SK-MEL-5 (cell line): ENCODE results near the gene PRKD2. TPM values are rescaled to one million over a fixed set of nuclear protein-coding genes. Genes with fewer than 3 reads are reported as not detected.
A peak's percentile ranks its signal among the peaks of the same experiment; 100 is the strongest.

Source experiments
- DNase-seq: peaks from one replicate; pipeline ENCODE4 v3.0.0-alpha.2; 2016; ENCODE audit warnings: low read depth, low spot score
- in situ Hi-C: cut with HindIII; loops from 2 replicates; pipeline ENCODE4 v1.10.0; 2016; ENCODE audit warnings: low sequenced_read_pairs, high pct_unique_total_duplicates, low pct_unique_long_range_greater_than_20kb
- total RNA-seq: library from RNA; depleted of rRNA; stranded (reverse); fragments of >200 nt; shearing (Covaris generic); gene quantifications from 2 replicates; pipeline ENCODE4 v1.2.3, GENCODE V29; 2014

The PRKD2 gene
- total RNA-seq, 1 experiment from 2014 or later, result 3.2 TPM

DNA sequence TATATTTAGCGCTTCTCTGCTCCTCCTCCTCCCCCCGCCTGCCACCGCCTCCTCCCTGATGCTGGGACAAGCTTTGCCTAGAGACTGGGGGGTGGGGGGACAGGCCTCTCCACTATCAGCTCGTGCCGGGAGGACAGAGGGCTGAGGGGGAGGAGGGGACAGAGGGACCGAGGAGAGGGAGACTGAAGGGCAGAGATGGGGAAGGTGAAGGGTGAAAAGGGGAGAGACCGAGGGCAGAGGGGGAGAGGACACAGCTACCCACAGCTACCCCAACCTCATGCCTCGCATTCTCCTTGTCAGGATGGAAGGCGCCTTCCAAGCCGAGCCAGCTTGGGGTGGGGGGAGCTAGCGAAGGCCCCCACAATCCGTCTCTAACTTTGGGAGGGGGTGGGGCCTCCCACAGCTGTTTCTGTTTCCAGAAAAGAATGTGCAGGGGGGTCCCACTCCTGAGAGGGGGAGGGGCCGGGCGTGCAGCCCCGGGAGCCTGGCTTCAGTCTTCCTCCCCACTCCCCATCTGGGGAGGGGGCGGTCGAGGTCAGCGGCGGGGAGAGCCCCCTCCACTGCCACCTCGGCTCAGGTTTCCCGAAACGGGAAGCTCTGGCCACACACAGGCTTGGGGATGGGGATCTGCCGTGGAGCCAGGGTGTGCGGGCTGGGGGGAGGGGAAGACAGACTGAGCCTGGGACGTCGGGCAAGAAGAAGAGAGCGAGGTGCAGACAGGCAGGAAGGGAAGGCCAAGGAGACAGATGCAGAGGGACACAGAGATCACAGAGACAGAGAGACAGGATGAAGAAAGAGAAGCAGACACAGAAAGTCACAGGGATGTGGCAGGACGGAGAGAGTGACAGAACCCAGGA lies 57.5 kb downstream of the PRKD2 start:
- in situ Hi-C loops, result no loop called here
- DNase-seq, result no peak

DNA sequence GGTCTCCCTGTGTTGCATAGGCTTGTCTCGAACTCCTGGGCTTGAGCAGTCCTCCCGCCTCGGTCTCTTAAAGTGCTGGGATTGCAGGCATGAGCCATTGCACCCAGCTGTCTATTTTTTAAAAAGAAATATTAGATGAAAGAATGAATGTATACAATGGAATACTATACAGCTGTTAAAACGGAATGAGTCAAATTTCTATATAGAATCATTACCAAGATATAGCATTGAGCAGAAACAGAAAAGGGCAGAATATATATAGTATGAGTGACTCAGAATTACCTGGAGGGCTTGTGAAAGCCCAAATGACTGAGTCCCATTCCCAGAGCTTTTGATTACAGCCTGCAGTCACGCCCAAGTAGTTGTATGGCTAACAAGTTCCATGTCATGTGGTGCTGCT lies 60.4 kb downstream of the PRKD2 start:
- in situ Hi-C loops, result no loop called here
- DNase-seq, result no peak

DNA sequence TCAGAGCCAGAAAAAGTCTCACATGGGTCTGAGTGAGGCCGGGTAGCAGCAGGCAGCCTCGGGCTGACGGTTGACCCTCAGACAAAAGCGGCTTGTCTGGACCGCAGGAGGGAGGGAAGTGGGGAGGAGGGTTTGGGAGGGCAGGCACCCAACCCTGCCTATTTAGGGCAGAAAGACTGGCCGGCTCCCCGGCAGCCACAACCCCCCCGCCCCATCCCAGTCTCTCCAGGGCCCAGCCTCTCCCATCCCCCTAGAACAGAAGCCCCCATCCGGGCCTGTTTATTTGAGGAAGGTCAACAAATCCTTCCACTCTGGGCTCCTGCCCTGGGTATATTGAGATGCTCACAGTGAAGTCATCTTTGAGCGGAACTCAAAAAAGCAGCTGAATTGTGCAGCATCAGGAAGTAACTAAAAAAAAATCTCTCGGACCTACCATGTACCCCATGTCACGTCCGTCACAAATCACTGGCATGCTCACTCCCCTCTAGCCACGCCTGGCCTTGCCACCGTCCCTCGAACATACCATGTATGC lies 62.2 kb downstream of the PRKD2 start:
- DNase-seq, result peak; percentile 85
- in situ Hi-C loops, result no loop called here

DNA sequence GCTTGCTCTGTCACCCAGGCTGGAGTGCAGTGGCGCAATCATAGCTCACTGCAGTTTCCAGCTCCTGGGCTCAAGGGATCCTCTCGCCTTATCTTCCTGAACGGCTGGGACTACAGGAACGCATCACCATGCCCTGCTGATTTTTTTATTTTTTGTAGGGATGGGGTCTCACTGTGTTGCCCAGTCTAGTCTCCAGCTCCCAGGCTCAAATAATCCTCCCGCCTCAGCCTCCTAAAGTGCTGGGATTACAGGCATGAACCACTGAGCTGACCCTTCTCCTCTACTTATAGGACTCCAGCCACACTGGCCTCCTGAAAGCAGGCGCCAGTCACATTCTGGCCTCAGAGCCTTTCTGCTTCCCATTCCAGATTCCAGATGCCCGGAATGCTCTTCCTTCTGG lies 66.5 kb downstream of the PRKD2 start:
- in situ Hi-C loops, result no loop called here

DNA sequence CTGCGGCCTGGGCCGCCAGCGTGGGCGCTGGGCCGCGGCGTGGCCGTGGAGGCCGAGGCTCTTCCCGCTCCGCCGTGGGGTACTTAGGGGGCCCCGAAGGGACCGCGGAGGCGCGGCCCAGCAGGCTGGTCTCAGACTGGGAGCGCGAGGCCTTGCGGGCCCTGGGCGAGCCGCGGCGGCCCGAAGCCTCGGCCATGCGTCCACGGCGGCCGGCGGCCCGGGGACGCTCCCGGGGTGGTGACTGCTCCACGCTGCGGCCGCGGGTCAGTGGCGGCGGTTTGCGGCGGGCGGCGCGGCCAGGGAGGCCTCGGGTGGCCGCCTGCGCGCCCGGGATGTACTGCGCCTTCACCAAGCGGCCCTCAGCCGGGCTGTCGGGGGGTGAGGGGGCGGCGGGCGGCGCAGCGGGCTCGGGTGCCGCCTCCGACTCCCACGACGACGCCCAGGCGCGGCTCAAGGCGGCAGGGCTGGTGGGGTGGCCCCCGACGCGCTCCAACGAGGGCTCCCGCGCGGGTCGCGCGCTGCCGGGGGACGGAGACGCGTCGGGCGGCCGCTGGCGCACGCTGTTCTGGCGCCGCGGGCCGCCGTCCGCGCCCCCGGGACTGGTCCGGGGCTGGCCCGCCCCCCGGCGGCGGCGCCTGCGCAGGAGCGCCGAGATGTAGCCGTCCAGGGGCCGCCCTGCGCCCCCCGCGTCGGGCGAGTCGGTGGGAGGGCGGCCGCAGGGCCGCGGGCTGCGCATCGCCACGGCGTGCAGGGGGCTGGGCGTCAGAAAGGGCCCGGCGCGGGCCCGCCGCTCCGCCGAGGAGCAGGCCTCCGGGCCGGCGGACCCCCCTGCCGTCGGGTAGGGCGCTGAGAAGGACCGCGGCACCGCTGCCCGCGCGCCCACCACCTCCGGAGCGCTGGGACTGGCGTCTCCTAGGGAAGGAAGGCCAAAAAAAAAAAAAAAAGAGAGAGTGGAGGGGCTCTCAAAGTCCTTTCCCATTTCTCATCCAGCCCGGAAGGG lies 67.7 kb downstream of the PRKD2 start:
- in situ Hi-C loops, result no loop called here
- no peak for DNase-seq

More for the DNA sequence above, 66.5 kb downstream of the PRKD2 start:
- no peak for DNase-seq

DNA sequence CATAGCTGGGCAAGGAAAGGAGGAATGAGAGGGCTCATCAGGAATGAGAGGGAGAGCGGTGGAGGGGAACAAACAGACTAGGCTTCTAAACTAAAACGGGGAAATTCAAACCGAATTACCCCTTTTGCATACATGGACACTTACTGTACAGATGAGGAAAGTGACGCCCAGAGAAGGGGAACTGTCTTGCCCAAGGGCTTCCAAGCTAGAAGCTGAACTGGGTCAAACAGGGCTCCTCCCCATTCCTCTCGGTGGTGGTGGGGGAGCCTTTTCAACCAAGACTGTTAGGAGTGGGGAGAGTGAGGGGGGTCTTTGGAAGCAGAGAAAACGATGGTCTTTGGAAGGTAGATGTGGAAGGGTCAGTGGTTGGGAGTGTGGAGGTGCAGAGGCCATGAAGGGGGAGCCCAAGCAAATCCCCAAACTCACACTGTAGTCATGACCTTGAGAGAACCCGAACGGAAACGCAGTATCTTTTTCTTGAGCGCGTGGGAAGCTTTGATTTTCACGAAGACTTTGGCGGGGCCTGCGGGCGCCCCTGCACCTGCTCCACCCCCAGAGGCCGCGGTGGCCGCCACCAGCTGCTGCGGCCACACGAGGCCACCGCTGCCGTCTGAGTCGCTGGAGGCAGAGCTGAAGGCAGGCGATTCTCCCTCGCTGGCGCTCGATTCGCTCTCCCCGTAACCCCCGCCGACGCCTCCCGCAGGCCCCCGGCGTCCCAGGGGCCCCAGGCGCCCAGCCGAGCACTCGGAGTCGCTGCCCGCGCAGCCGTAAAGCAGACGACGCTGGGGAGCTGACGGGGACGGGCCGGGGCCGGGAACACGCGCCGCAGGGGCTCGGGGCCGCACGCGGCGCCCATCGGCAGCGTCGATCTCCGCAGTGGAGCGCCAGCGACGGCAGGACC lies 68.6 kb downstream of the PRKD2 start:
- in situ Hi-C loops, result no loop called here
- DNase-seq, result no peak

DNA sequence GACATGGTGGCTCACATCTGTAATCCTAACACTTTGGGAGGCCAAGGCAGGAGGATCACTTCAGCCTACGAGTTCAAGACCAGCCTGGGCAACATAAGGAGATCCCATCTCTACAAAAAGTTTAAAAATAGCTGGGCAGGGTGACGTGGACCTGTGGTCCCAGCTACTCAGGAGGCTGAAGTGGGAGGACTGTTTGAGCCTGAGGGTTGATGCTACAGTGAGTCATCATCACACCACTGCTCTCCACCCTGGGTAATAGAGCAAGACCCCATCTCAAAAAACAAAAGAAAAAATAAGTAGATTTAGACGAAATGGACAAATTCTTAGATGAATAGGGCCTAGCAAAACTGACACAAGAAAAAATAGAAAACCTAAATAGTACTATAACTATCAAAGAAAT lies 70.5 kb downstream of the PRKD2 start:
- no peak for DNase-seq
- in situ Hi-C loops, result no loop called here

DNA sequence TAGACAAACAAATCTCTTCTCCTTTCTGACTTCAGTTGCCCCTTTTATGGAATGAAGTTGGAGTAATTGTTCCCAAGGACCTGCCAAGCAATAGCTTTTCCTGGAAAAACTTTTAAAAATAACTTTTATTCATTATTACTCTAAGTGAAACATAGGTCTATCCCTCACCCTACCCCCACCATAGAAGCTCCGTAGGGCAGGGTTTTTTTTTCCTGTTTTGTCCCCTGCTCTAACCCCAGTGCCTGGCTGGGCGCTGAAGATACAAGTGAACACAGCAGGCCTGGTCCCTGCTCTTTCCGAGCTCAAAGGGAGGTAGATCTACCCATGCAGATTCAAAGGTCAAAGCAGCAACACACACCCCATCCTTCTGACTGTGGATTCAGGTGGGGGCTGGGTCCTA lies 72.2 kb downstream of the PRKD2 start:
- no peak for DNase-seq
- in situ Hi-C loops, result no loop called here

DNA sequence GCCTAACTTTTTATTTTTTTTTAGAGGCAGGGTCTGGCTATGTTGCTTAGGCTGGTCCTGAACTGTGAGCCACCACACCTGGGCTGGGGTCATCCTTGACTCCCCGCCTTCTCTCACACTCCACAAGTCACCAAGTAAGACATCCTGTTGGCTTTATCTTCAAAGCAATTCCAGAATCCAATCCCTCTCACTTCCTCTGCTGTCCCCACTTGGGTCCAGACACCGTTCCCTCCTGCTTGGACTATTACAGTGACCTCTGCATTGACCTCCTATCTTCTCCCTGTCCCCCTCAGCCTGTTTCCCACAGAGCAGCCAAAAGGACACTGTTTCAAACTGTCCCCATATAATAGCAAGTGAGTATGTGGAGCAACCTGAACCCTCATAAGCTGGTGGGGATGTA lies 76.3 kb downstream of the PRKD2 start:
- in situ Hi-C loops, result no loop called here
- DNase-seq, result no peak

DNA sequence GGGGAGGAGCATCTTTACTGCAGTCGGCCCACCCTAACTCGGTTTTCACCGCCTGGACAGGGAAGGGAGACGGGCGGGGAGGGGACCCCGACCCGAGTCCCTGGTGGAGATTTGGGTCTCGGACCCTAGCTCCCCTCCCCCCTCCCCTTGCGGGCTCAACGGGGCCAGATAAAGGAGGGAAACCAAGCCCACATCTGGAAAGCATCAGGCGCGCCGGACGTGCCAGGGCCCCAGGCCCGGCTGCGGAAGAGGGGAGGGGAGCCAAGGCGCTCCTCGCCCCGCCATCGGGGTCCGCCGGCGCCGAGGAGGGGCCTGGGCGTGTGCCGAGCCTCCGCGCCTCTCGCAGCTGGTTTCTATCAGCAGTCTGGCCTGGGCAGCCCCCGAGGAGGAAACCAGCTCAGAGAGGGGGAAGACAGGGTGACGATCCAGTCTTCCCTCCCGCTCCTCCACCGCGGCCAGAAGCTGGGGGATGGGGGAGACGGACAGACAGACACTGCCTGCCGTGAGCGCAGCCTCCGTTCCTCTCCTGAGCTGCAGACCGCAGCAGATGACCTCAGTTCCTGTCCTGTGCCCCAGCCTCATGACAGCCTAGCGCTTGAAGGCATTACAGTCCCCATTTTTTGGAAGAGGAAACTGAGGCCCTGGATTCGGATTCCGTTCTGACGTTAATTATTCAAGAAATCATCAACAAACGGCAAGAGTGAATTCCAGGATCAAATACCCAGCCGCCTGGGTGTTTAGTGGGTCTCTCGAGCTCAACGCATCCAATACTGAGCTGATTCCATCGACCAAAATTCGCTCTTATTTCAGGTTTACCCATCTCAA lies 77.3 kb downstream of the PRKD2 start:
- in situ Hi-C loops, result no loop called here

DNA sequence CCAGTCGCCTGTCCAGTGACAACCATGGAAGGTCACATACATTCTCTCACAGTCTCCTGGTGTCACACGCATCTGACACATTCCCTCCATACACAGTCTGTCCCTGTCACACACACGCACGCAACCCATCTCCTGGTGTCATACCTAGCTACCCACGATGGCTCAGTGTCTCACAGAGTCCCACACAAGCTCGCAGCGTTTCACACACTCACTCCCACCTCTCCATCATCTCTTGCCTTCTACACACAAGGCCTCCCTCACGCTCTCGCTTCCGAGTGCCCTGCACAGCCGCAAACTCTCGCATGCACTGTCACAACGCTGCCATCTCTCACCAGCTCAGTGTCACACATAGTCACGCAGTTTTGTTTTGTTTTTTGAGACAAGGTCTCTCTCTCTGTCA lies 79.7 kb downstream of the PRKD2 start:
- in situ Hi-C loops, result no loop called here
- no peak for DNase-seq

More for the DNA sequence above, 77.3 kb downstream of the PRKD2 start:
- DNase-seq, result peak; percentile 46

DNA sequence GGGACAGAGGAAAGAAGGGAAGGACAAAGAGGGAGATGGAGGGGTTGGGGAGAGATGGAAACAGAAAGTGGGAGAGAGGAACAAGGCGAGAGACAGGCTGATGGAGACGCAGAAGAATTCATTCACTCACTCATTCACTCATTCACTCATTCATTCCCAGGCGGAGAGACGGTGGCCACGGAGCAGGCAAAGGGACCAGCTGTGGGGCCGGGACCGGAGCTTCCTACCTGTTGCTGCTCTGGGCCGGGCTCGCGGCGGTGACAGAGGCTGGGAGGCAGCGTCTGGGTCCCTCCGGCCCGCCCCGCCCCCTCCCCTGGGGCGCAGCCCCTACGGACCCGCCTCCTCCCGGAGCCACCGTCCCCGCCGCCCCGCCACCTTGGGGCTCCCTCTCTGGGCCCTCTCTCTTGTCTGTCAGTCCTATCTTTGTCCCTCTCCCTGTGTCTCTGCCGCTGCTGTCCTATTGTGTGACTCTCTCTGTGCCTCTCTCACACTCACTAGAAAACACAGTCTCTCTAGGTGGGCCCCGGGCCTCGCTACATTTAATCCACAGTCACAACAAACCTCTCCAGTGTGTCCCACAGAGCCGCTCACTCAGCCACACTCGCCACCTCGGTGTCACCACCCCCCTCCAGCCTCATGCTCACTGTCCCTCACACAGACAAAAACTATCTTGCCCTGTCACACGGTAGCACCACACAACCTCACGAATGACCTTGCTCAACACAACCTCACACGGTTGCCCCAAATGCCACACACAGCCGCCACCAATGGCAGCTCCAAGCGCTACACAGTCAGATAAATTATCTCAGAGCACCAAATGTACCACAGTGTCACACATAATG lies 80.8 kb downstream of the PRKD2 start, which contains the start of gene GNG8:
Gene GNG8 (minus strand): TSS at position 283 of the 842 bp plus-strand sequence. CDS start 1,520 bp downstream, outside the sequence.
- in situ Hi-C loops, result no loop called here
- no peak for DNase-seq

DNA sequence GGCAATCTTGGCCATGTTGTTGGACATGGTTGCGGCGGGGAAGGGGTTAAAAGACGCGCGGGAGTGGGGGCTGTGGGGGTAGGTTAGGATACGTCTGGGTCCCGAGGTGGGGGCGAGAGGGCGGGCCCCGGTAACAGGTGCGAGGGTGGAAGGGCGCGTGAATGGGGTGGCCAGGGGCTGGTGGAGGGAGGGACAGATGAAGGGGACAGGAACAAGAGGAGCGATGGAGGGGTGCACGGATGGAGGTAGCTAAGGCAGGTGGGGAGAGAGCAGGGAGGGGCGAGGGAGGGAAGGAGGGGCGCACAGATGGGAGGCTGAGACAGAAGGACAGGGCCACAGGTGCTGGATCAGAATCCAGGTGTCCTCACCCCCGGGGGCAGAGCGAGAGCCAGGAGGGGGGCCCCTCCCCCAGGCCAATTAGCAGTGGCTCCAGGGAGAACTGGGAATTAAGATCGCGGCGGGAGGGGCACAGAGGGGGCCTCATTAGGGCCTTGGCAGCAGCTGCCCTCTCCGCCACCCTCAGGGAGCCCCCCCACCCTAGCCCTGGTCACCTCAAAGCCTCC lies 82.2 kb downstream of the PRKD2 start:
- in situ Hi-C loops, result no loop called here
- DNase-seq, result no peak

DNA sequence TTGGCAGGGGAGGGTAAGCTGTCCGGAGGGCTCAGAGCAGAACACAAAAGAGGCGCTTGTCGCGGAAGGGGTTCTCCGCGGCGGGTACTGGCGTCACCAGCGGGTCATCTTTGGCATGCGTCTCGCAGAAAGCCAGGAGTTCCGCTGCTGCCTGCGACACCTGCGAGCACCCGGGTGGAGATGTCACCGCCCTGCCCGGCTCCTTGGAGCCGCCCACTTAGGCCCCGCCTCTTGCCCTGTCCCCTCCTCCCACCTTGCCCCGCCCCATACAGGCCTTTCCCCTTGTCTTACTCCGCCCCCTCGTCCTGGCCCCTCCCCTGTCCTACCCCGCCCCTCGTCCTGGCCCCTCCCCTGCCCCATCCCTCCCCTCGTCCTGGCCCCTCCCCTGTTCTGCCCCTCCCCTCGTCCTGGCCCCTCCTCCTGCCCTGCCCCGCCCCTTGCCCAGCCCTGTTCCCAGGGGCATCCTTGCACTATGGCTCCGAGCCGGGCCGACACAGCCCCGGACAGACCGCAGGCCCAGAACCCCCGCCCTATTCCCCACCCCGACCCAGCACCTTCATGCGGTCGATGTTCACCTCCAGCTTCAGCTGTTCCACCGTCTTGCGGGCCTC lies 82.8 kb downstream of the PRKD2 start:
- in situ Hi-C loops, result no loop called here
- DNase-seq, result peak; percentile 88

DNA sequence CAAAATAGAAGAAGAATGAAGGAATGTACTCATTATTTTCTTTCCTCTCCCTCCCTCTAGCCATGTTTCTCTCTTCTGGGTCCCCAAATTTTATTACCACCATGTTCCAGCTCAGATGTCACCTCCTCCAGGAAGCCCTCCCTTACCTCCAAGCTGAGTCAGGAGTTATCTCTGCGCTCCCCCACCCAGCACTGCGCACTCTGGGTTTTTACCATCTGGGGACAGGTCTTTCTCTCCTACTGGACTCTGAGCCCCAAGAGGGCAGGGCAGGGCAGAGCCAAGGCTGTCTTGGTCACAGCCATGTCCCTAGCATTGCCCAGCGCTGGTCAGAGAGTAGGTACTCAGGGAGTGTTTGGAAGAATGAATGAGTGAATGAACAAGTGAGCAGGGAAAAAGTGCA lies 83.8 kb downstream of the PRKD2 start:
- in situ Hi-C loops, result no loop called here
- DNase-seq, result no peak
